Measurements from ENCODE around the gene VANGL2.
"Not testable (repeated sequence)": the region's sequence is repeated elsewhere in the genome, so short reads cannot be mapped to it uniquely, and the experiment has no call there.

VANGL2 gene

DNA sequence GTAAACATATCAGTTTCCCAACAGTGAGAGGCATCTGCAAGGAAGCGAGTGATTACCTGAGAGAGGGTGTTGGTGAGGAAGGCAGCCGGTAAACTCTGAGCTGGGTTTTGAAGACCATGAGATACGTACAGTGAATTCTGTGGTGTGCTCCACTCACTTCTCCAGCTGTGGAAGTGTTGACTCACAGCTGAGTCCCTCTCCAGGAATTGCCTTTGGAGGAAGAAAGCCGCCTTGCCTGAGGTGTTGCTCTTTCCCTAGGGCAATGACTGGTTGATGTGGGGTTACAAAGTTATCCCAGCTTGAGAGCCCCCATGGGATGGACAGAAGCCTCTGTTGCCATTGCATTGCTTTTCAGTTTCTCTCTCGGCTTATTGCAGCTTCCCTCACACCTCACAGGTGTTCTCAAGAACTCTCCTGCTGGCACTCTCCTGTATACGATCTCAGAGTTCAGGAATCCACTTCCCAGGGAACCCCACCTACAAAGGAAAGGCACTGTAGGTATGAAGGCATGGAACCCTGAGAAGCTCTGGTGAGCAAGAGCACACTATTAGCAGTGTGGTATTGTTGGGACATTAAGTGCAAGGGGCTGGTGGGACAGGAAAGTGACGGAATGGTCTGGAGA, 22.7 kb upstream of the VANGL2 start:
- no peak for ATAC-seq

DNA sequence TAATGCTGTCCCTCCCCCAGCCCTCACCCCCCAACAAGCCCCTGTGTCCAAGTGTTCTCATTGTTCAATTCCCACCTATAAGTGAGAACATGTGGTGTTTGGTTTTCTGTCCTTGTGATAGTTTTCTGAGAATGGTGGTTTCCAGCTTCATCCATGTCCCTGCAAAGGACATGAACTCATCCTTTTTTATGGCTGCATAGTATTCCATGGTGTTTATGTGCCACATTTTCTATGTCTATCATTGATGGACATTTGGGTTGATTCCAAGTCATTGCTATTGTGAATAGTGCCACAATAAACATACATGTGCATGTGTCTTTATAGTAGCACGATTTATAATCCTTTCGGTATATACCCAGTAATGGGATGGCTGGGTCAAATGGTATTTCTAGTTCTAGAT, 15.6 kb upstream of the VANGL2 start:
- not testable (repeated sequence) for ATAC-seq

More for the DNA sequence above, 22.7 kb upstream of the VANGL2 start:
- TF ChIP-seq ZNF8 (CRISPR knock-in tag; IDR thresholded peaks at IDR 0.05) (no peak), TOX (CRISPR knock-in tag; IDR thresholded peaks at IDR 0.05; ENCODE audit: borderline replicate concordance) (no peak)
- TF ChIP-seq, protein P1, sequence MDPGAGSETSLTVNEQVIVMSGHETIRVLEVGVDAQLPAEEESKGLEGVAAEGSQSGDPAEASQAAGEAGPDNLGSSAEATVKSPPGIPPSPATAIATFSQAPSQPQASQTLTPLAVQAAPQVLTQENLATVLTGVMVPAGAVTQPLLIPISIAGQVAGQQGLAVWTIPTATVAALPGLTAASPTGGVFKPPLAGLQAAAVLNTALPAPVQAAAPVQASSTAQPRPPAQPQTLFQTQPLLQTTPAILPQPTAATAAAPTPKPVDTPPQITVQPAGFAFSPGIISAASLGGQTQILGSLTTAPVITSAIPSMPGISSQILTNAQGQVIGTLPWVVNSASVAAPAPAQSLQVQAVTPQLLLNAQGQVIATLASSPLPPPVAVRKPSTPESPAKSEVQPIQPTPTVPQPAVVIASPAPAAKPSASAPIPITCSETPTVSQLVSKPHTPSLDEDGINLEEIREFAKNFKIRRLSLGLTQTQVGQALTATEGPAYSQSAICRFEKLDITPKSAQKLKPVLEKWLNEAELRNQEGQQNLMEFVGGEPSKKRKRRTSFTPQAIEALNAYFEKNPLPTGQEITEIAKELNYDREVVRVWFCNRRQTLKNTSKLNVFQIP (CRISPR knock-in tag; IDR thresholded peaks at IDR 0.05; ENCODE audit: borderline replicate concordance, low read depth): no peak

DNA sequence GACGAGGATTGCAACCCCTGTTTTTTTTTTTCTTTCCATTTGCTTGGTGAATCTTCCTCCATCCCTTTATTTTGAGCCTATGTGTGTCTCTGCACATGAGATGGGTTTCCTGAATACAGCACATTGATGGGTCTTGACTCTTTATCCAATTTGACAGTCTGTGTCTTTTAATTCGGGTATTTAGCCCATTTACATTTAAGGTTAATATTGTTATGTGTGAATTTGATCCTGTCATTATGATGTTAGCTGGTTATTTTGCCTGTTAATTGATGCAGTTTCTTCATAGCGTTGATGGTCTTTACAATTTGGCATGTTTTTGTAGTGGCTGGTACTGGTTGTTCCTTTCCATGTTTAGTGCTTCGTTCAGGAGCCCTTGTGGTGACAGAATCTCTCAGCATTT, 12.0 kb upstream of the VANGL2 start:
- not testable (repeated sequence) for ATAC-seq

DNA sequence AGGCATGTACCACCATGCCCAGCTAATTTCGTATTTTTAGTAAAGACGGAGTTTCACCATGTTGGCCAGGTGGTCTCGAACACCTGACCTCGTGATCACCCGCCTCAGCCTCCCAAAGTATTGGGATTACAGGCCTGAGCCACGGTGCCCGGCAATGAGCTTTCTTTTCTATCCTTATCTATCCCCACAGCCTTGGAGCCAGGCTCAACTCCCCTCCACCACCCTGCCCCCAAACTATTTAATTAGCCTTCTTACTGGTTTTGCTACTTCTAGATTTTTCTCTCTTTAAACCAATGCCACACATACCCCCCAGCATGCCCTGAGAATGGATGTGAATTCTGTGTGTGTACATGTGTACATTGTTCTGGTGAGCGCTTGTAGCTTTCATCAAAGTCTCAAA, 5.7 kb upstream of the VANGL2 start:
- no peak for ATAC-seq
- TF ChIP-seq ZFP3 (CRISPR knock-in tag; IDR thresholded peaks at IDR 0.05) (no peak), ZNF8 (CRISPR knock-in tag; IDR thresholded peaks at IDR 0.05) (no peak), ZNF565 (CRISPR knock-in tag; conservative IDR thresholded peaks at IDR 0.05; ENCODE audit: low read depth) (no peak), ZNF70 (CRISPR knock-in tag; IDR thresholded peaks at IDR 0.05) (no peak), ISL1 (CRISPR knock-in tag; IDR thresholded peaks at IDR 0.05) (no peak), OSR1 (CRISPR knock-in tag; IDR thresholded peaks at IDR 0.05) (no peak), PPARA (CRISPR knock-in tag; IDR thresholded peaks at IDR 0.05; ENCODE audit: borderline replicate concordance) (no peak), RARB (CRISPR knock-in tag; IDR thresholded peaks at IDR 0.05) (no peak), ARNTL (CRISPR knock-in tag; IDR thresholded peaks at IDR 0.05; ENCODE audit: borderline replicate concordance, low read depth) (no peak)
- TF ChIP-seq, protein P2, sequence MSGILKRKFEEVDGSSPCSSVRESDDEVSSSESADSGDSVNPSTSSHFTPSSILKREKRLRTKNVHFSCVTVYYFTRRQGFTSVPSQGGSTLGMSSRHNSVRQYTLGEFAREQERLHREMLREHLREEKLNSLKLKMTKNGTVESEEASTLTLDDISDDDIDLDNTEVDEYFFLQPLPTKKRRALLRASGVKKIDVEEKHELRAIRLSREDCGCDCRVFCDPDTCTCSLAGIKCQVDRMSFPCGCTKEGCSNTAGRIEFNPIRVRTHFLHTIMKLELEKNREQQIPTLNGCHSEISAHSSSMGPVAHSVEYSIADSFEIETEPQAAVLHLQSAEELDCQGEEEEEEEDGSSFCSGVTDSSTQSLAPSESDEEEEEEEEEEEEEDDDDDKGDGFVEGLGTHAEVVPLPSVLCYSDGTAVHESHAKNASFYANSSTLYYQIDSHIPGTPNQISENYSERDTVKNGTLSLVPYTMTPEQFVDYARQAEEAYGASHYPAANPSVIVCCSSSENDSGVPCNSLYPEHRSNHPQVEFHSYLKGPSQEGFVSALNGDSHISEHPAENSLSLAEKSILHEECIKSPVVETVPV (CRISPR knock-in tag; IDR thresholded peaks at IDR 0.05): no peak
- TF ChIP-seq, protein P3, sequence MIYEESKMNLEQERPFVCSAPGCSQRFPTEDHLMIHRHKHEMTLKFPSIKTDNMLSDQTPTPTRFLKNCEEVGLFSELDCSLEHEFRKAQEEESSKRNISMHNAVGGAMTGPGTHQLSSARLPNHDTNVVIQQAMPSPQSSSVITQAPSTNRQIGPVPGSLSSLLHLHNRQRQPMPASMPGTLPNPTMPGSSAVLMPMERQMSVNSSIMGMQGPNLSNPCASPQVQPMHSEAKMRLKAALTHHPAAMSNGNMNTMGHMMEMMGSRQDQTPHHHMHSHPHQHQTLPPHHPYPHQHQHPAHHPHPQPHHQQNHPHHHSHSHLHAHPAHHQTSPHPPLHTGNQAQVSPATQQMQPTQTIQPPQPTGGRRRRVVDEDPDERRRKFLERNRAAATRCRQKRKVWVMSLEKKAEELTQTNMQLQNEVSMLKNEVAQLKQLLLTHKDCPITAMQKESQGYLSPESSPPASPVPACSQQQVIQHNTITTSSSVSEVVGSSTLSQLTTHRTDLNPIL (CRISPR knock-in tag; IDR thresholded peaks at IDR 0.05; ENCODE audit: low read depth): no peak
- TF ChIP-seq, protein P4, sequence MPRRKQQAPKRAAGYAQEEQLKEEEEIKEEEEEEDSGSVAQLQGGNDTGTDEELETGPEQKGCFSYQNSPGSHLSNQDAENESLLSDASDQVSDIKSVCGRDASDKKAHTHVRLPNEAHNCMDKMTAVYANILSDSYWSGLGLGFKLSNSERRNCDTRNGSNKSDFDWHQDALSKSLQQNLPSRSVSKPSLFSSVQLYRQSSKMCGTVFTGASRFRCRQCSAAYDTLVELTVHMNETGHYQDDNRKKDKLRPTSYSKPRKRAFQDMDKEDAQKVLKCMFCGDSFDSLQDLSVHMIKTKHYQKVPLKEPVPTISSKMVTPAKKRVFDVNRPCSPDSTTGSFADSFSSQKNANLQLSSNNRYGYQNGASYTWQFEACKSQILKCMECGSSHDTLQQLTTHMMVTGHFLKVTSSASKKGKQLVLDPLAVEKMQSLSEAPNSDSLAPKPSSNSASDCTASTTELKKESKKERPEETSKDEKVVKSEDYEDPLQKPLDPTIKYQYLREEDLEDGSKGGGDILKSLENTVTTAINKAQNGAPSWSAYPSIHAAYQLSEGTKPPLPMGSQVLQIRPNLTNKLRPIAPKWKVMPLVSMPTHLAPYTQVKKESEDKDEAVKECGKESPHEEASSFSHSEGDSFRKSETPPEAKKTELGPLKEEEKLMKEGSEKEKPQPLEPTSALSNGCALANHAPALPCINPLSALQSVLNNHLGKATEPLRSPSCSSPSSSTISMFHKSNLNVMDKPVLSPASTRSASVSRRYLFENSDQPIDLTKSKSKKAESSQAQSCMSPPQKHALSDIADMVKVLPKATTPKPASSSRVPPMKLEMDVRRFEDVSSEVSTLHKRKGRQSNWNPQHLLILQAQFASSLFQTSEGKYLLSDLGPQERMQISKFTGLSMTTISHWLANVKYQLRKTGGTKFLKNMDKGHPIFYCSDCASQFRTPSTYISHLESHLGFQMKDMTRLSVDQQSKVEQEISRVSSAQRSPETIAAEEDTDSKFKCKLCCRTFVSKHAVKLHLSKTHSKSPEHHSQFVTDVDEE (CRISPR knock-in tag; IDR thresholded peaks at IDR 0.05): no peak
- TF ChIP-seq, protein P1 (CRISPR knock-in tag; IDR thresholded peaks at IDR 0.05; ENCODE audit: borderline replicate concordance, low read depth): no peak

DNA sequence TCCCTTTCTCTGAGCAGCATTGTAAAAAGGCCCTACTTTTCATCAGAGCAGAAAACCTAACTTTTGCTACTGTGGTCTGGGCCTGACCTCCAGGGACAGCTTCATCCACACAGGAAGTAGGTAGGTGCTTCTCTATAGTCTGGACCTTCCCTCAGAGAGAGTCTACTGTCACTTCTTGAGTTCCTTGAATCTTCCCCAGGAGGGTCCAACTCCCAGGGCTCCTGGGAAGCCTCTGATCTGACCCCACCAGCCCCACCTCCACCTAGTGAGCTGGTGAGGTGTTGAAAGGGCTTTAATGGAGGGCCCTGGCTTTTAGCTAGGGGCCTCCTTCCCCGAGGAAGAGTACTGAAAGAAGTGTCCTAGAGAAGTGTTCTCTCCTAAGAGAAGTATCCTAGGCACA, 2.7 kb upstream of the VANGL2 start:
- ATAC-seq: no peak
- TF ChIP-seq ESRRG (CRISPR knock-in tag; IDR thresholded peaks at IDR 0.05) (no peak), PPARA (CRISPR knock-in tag; IDR thresholded peaks at IDR 0.05; ENCODE audit: borderline replicate concordance) (no peak), ZC3H10 (CRISPR knock-in tag; IDR thresholded peaks at IDR 0.05) (no peak), RARB (CRISPR knock-in tag; IDR thresholded peaks at IDR 0.05) (no peak), TOX (CRISPR knock-in tag; IDR thresholded peaks at IDR 0.05; ENCODE audit: borderline replicate concordance) (no peak), ZNF70 (CRISPR knock-in tag; IDR thresholded peaks at IDR 0.05) (no peak), SNAI2 (CRISPR knock-in tag; IDR thresholded peaks at IDR 0.05) (no peak), TCF4 (CRISPR knock-in tag; IDR thresholded peaks at IDR 0.05; ENCODE audit: borderline replicate concordance) (no peak), ZNF8 (CRISPR knock-in tag; IDR thresholded peaks at IDR 0.05) (no peak)
- TF ChIP-seq, protein P2 (CRISPR knock-in tag; IDR thresholded peaks at IDR 0.05): no peak
- TF ChIP-seq, protein P1 (CRISPR knock-in tag; IDR thresholded peaks at IDR 0.05; ENCODE audit: borderline replicate concordance, low read depth): no peak
- TF ChIP-seq, protein P5, sequence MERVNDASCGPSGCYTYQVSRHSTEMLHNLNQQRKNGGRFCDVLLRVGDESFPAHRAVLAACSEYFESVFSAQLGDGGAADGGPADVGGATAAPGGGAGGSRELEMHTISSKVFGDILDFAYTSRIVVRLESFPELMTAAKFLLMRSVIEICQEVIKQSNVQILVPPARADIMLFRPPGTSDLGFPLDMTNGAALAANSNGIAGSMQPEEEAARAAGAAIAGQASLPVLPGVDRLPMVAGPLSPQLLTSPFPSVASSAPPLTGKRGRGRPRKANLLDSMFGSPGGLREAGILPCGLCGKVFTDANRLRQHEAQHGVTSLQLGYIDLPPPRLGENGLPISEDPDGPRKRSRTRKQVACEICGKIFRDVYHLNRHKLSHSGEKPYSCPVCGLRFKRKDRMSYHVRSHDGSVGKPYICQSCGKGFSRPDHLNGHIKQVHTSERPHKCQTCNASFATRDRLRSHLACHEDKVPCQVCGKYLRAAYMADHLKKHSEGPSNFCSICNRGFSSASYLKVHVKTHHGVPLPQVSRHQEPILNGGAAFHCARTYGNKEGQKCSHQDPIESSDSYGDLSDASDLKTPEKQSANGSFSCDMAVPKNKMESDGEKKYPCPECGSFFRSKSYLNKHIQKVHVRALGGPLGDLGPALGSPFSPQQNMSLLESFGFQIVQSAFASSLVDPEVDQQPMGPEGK (CRISPR knock-in tag; IDR thresholded peaks at IDR 0.05; ENCODE audit: borderline replicate concordance): no peak

All from SK-N-SH treated with all-trans-retinoic acid at 6 μM for 48 hours (cell line).